Activated B cell treated with CpG ODN at 0.5 μM for 24 hours (primary cell): ENCODE data around the gene ASPG. TPM values are rescaled to one million over a fixed set of nuclear protein-coding genes. Genes with fewer than 3 reads are reported as not detected.

Experiments used
- ATAC-seq: fragments of 200-7000 bp; cut with Tn5 transposase; one replicate; pipeline ENCODE4 v1.10.0; 2021; ENCODE audit warnings: low read depth, mild to moderate bottlenecking, moderate library complexity
- CTCF ChIA-PET: fragments of 350-600 bp; sonication (Branson Sonifier 250); formaldehyde crosslinking; loops from one replicate; lab custom pipeline; 2021; ENCODE audit warnings: antibody characterized with exemption; lab: Charles Lee
- POLR2A ChIA-PET: fragments of 350-600 bp; sonication (Branson Sonifier 250); formaldehyde crosslinking; loops from one replicate; lab custom pipeline; 2021; ENCODE audit warnings: antibody characterized with exemption; lab: Charles Lee
- DNase-seq: peaks from one replicate; pipeline ENCODE4 v3.0.0; 2022
- H3K27ac Mint-ChIP-seq: one replicate; pipeline ENCODE4 v1.8.0; 2020; ENCODE audit warnings: mixed read lengths
- H3K27me3 Mint-ChIP-seq: one replicate; pipeline ENCODE4 v1.8.0; 2021; ENCODE audit warnings: mixed read lengths
- H3K36me3 Mint-ChIP-seq: one replicate; pipeline ENCODE4 v1.8.0; 2021; ENCODE audit warnings: low read depth, mixed read lengths
- H3K4me1 Mint-ChIP-seq: one replicate; pipeline ENCODE4 v1.8.0; 2021; ENCODE audit warnings: mixed read lengths
- H3K4me3 Mint-ChIP-seq: one replicate; pipeline ENCODE4 v1.8.0; 2020; ENCODE audit warnings: mild to moderate bottlenecking, mixed read lengths
- H3K9me3 Mint-ChIP-seq: one replicate; pipeline ENCODE4 v1.8.0; 2020; ENCODE audit warnings: mixed read lengths
- CTCF ChIP-seq: fragments of 200-600 bp; IDR thresholded peaks from one replicate; pipeline ENCODE4 v1.8.0; 2022; ENCODE audit warnings: antibody characterized with exemption, mild to moderate bottlenecking
- intact Hi-C: fragments of 100-400 bp; cut with micrococcal nuclease; formaldehyde crosslinking; loops from one replicate; pipeline ENCODE4 v1.15.1; 2024
- total RNA-seq: library from RNA; stranded (reverse); gene quantifications from 2 replicates; pipeline ENCODE4 v1.2.3, GENCODE V29; 2022

ASPG gene
- total RNA-seq, 1 donor from 2014 or later: not detected

- H3K9me3 Mint-ChIP-seq: no peaks in the 10 kb centered on the region
- peaks cover 10% of the 10 kb centered on the region for H3K4me1 Mint-ChIP-seq
- intact Hi-C loops: no loop called here
- ChIA-PET CTCF (no interaction called here), POLR2A (no interaction called here)
- no peak for TF ChIP-seq CTCF
- DNase-seq (no peak), ATAC-seq (no peak)
- no peak overlapping the region for H3K27ac Mint-ChIP-seq
- H3K27me3 Mint-ChIP-seq: peaks cover 18% of the 10 kb centered on the region
- no peaks in the 10 kb centered on the region for H3K36me3 Mint-ChIP-seq
- no peak overlapping the region for H3K4me3 Mint-ChIP-seq
Observed at GRCh38 chr14:104140213-104140462, 54.6 kb downstream of the ASPG start.

- POLR2A ChIA-PET: no interaction called here
- intact Hi-C loops: no loop called here
- no peak for ATAC-seq
- peaks cover 7% of the 10 kb centered on the region for H3K4me1 Mint-ChIP-seq
- H3K4me3 Mint-ChIP-seq: no peak overlapping the region
- H3K9me3 Mint-ChIP-seq: no peaks in the 10 kb centered on the region
- no peak overlapping the region for H3K27ac Mint-ChIP-seq
- H3K27me3 Mint-ChIP-seq: peaks cover 15% of the 10 kb centered on the region
- H3K36me3 Mint-ChIP-seq: no peaks in the 10 kb centered on the region
- CTCF ChIA-PET: no interaction called here
- DNase-seq: peak; percentile 10
- no peak for TF ChIP-seq CTCF
Observed at GRCh38 chr14:104140463-104141331, 55.2 kb downstream of the ASPG start.

GRCh38 chr14:104141621-104142091 lies 56.2 kb downstream of the ASPG start:
- peaks cover 7% of the 10 kb centered on the region for H3K4me1 Mint-ChIP-seq
- H3K36me3 Mint-ChIP-seq: no peaks in the 10 kb centered on the region
- DNase-seq (peak; percentile 12), ATAC-seq (no peak)
- TF ChIP-seq CTCF: no peak
- no peak overlapping the region for H3K4me3 Mint-ChIP-seq
- intact Hi-C loops: no loop called here
- CTCF ChIA-PET: no interaction called here
- no peaks in the 10 kb centered on the region for H3K9me3 Mint-ChIP-seq
- H3K27ac Mint-ChIP-seq: no peak overlapping the region
- peaks cover 19% of the 10 kb centered on the region for H3K27me3 Mint-ChIP-seq
- POLR2A ChIA-PET: no interaction called here

GRCh38 chr14:104142136-104142945 lies 56.8 kb downstream of the ASPG start:
- peaks cover 14% of the 10 kb centered on the region for H3K27me3 Mint-ChIP-seq
- intact Hi-C loops: no loop called here
- ATAC-seq (no peak), DNase-seq (peak; percentile 6)
- H3K9me3 Mint-ChIP-seq: no peaks in the 10 kb centered on the region
- no peaks in the 10 kb centered on the region for H3K36me3 Mint-ChIP-seq
- H3K27ac Mint-ChIP-seq: no peak overlapping the region
- H3K4me3 Mint-ChIP-seq: no peak overlapping the region
- POLR2A ChIA-PET: no interaction called here
- peaks cover under 1% of the 10 kb centered on the region for H3K4me1 Mint-ChIP-seq
- CTCF ChIA-PET: no interaction called here
- TF ChIP-seq CTCF: no peak

- H3K36me3 Mint-ChIP-seq: no peaks in the 10 kb centered on the region
- CTCF ChIA-PET: no interaction called here
- DNase-seq (peak; percentile 9), ATAC-seq (no peak)
- H3K27me3 Mint-ChIP-seq: peaks cover 14% of the 10 kb centered on the region
- TF ChIP-seq CTCF: no peak
- POLR2A ChIA-PET: no interaction called here
- H3K9me3 Mint-ChIP-seq: no peaks in the 10 kb centered on the region
- no peaks in the 10 kb centered on the region for H3K4me1 Mint-ChIP-seq
- no peak overlapping the region for H3K4me3 Mint-ChIP-seq
- intact Hi-C loops: no loop called here
- H3K27ac Mint-ChIP-seq: no peak overlapping the region
Observed at GRCh38 chr14:104142946-104143470, 57.5 kb downstream of the ASPG start.
